Activated CD4-positive, CD25-positive, alpha-beta regulatory T cell treated with anti-CD3 and anti-CD28 coated beads, Interleukin-2, amount 50 U/mL, for 72 hours (primary cell): ENCODE measurements around the gene PDE12.
"Not testable (repeated sequence)": the region's sequence is repeated elsewhere in the genome, so short reads cannot be mapped to it uniquely, and the experiment has no call there.

Experiments
- DNase-seq: peaks from one replicate; pipeline ENCODE4 v3.0.0; 2021

PDE12 gene

DNA sequence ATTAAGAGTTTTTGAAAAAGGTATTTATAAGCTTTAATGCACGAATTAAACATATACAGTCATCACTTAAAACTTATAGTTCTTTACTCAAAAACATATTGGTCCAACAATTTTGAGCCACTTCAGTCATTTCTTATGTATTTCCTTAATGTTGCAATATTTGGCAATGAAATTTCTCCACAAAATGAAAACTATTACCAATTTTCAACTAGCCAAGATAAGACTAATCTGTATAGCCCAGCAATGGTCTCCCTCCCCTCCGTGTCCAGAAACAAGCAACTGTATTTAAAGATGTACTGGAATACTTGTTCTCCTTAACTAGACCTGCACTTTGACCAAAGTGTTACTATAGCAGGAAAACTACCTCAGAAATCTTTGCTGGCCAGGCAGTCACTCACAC, 31.8 kb downstream of the PDE12 start:
- no peak for DNase-seq

GRCh38 chr3:57592306-57592705, 36.2 kb downstream of the PDE12 start:
- no peak for DNase-seq

DNA sequence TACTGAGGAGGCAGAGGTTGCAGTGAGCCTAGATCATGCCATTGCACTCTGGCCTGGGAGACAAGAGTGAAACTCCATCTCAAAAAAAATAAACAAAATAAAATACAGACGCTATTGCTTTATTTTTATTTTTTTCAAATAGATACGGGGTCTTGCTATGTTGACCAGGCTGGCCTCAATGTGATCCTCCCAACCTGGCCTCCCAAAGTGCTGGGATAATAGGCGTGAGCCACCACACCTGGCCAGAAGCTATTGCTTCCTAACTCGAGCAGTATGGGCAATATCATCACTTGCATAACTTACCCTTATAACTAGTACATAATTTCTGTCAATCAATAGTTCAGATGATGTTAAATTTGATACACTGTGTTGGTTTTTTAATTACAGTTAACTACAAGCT, 38.1 kb downstream of the PDE12 start:
- no peak for DNase-seq

- no peak for DNase-seq
Measured at GRCh38 chr3:57594576-57594975, 38.5 kb downstream of the PDE12 start.

DNA sequence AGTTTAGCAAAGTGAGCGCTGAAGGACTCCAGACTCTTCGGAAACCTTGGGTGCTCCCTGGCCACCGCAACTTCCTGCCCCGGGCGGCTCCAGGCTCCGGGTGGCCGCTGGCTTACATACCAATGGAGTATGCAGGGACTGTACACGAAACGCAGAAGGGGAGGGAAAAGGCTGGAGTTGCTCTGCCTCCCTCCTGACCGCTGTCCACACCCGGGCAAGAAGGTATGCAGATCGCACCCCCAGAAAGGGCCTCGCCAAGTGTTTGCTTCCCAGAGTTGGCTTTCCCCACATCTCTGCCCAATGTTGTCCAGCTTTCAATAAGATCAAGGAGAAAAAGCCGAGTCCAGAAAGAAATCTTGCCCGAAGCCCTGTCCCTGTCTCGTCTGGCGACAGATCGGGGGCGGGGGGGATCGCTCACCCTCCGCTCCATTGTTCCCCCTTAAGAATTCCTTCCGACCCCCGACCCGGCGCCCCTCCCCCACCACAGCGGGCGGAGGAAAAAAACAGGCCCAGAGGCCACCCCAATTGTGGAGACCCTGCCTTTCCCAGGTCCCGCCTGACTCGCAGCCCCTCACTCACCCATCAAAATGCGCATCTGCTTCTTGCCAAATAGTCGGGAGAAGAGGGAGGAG, 40.5 kb downstream of the PDE12 start:
- DNase-seq: peak; percentile 59

GRCh38 chr3:57597127-57597923, 41.3 kb downstream of the PDE12 start, which contains the start of gene ARF4:
Gene ARF4 (minus strand): TSS chr3:57597344. CDS start chr3:57597140, 204 bp downstream.
- DNase-seq: peak; percentile 99

GRCh38 chr3:57598765-57599360, 42.8 kb downstream of the PDE12 start:
- DNase-seq: no peak

DNA sequence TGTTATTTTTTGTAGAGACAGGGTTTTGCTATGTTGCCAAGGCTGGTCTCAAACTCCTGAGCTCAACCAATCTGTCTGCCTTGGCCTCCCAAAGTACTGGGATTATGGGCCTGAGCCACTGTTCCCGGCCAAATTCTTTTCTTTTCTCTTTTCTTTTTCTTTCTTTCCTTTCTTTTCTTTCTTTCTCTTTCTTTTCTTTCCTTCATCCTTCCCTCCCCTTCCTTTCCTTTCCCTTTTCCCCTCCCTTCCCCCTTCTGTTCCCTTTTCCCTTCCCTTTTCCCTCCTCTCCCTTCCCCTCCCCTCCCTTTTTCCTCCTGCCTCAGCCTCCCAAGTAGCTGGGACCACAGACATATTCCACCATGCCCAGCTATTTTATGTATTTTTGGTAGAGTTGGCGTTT, 44.1 kb downstream of the PDE12 start:
- no peak for DNase-seq

GRCh38 chr3:57604971-57605370, 48.9 kb downstream of the PDE12 start:
- DNase-seq: no peak

DNA sequence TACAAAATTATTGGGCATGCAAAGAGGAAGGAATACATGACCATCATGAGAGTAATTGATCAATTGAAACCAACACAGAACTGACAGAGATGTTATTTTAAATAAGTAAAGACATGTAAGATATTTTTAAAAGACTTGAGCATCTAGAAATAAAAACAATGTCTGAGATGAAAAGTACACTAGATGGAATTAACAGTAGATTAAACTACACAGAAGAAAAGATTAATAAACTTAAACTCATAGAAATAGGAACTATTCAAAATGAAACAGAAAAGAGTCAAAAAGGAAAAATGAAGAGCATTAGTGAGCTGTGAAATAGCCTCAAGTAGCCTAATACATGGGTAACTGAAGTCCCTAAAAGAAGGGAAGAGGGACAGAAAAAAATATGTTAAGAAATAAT, 49.6 kb downstream of the PDE12 start:
- DNase-seq: no peak

DNA sequence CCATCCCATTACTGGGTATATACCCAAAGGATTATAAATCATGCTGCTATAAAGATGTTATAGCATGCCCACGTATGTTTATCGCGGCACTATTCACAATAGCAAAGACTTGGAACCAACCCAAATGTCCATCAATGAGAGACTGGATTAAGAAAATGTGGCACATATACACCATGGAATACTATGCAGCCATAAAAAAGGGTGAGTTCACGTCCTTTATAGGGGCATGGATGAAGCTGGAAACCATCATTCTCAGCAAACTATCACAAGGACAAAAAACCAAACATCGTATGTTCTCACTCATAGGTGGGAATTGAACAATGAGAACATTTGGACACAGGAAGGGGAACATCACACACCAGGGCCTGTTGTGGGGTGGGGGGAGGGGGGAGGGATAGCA, 55.8 kb downstream of the PDE12 start:
- DNase-seq: not testable (repeated sequence)

DNA sequence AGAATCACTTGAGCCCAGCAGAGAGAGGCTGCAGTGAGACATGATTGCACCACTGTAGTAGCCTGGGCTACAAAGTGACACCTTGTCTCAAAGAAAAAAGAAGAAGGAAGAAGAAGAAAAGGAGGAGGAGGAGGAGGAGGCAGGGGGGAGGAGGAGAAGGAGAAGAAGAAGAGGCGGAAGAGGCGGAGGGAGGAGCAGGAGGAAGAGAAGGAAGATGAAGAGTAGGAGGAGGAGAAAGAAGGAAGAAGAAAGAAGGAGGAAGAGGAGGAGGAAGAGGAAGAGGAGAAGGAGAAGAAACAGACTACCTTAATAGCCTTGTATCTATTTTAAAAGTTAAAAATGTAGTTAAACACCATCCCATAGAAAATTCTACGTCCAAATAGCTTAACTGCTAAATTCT, 60.2 kb downstream of the PDE12 start:
- no peak for DNase-seq
